ENCODE results near the gene NDE1.
A peak's percentile ranks its signal among the peaks of the same experiment; 100 is the strongest.

Gene NDE1

DNA sequence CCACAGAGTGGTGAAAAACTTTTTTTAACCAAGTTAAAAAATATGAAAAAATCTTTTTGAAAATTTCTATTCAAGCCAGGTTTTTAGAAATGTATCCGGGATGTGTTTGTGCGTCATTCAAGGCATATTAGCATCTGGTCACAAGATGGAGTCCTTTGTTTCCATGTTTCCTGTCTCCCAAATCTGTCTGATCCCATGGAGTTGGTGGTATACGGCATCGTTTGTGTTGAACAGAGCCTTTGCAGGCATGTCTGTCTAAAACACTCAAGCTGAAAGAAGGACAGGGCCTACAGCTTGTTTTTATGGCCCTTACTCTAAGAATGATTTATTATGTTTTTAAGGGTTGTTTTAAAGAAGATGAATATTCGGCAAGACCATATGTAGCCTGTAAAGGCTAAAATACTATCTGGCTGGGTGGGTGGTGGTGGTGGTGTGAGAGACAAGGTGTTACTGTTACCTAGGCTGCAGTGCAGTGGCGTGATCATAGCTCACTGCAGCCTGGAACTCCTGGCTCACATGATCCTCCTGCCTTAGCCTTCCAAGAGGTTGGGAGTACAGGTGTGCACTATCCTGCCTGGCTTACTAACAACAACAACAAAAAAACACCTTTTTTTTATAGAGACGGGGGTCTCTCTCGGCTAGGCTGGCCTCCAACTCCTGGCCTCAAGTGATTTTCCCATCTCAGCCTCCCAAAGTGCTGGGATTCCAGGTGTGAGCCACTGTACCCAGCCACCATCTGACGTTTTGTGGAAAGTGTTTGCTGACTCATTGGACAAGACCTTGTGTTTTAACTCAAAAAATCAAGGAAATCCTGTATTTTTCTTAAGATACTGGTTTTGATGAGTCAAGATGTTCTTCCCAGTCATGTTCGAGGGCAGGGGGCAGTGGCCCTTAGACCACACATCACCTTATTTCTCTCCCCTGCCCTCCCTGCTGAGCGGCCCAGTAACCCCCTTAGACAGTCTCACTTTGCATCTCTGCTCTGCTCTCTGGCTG lies 52.2 kb downstream of the NDE1 start:
- no peaks in the 10 kb centered on the region for H3K9me3 ChIP-seq (ENCODE audit: control extremely low read depth in 1 of 5, control insufficient read depth in 4 of 5, insufficient read depth in 2 of 5, low read depth in 1 of 5, low read length in 4 of 5)
- H3K4me1 ChIP-seq (ENCODE audit: control extremely low read depth in 1 of 4, control insufficient read depth in 4 of 4, insufficient read depth in 4 of 4, low read length in 3 of 4): peaks cover 0 to 31% (median 14%) of the 10 kb centered on the region in 4 experiments
- ChIA-PET CTCF (interaction anchor here (1.3 to 3.1 kb wide), 2 partner anchors 68 to 277 kb away, joined by 3 to 12 read pairs; no protein-coding TSS in a partner anchor), POLR2A (no interaction called here)
- peaks cover 10 to 58% (median 31%) of the 10 kb centered on the region in 4 experiments for H3K36me3 ChIP-seq (ENCODE audit: control insufficient read depth in 4 of 4, insufficient read depth in 4 of 4, low read length in 3 of 4)
- WGBS (ENCODE audit: insufficient coverage): 81% methylated on average over 9 of the region's 11 CpGs
- H3K27ac ChIP-seq (ENCODE audit: insufficient read depth in 1 of 2, low read depth in 1 of 2, low read length in 2 of 2, poor library complexity in 1 of 2, severe bottlenecking in 2 of 2): peak overlapping the region; percentile 47 to 76
- no peaks in the 10 kb centered on the region for H3K27me3 ChIP-seq (replicated peaks in 2 of 5; ENCODE audit: control insufficient read depth in 4 of 5, insufficient read depth in 5 of 5, low read length in 4 of 5)
- peak in 2 of 3 donors; percentile 43 to 50 for DNase-seq
- H3K4me3 ChIP-seq (ENCODE audit: control insufficient read depth in 1 of 7, extremely low read depth in 1 of 7, insufficient read depth in 4 of 7, low read depth in 2 of 7, low read length in 6 of 7): no peak overlapping the region

DNA sequence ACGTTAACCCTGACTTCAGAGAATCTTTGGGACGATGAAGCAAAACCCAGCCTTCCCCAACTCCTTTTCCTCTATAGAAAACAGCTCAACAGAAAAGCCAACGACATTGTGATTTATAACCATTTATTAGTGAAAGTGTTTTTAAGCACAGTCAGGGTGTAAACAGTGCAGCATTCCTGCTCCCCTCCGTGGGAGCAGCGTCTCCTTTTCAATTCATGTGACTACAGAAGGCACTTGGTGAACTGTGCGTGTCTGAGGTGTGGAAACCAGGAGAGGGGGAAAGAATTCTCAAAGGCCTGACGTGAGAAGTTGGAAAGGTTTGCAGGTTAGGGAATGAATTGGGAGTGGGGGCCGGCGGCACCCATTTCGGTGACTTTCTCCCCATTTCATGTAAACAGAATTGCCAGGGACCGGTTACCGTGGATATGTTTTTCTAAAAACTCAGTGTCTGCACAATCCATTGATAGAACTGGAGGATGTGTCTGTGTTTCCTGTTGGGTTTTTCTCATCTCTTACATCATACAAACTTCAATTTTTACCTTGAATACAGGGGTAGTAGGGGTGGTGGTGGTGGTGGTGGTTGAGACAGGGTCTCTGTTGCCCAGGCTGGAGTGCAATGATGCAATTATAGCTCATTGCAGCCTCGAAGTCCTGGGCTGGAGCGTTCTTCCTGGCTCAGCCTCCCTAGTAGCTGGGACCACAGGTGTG lies 53.1 kb downstream of the NDE1 start:
- H3K27ac ChIP-seq (ENCODE audit: insufficient read depth in 1 of 2, low read depth in 1 of 2, low read length in 2 of 2, poor library complexity in 1 of 2, severe bottlenecking in 2 of 2): peak overlapping the region; percentile 47 to 76
- no peaks in the 10 kb centered on the region for H3K27me3 ChIP-seq (replicated peaks in 2 of 5; ENCODE audit: control insufficient read depth in 4 of 5, insufficient read depth in 5 of 5, low read length in 4 of 5)
- POLR2A ChIA-PET: no interaction called here
- H3K9me3 ChIP-seq (ENCODE audit: control extremely low read depth in 1 of 5, control insufficient read depth in 4 of 5, insufficient read depth in 2 of 5, low read depth in 1 of 5, low read length in 4 of 5): no peaks in the 10 kb centered on the region
- 75% methylated on average over 9 of the region's 14 CpGs for WGBS (ENCODE audit: insufficient coverage)
- H3K4me3 ChIP-seq (ENCODE audit: control insufficient read depth in 1 of 7, extremely low read depth in 1 of 7, insufficient read depth in 4 of 7, low read depth in 2 of 7, low read length in 6 of 7): peak overlapping the region in 1 of 7 experiments; percentile 4
- peak in 2 of 3 donors; percentile 78 to 80 for DNase-seq
- H3K36me3 ChIP-seq (ENCODE audit: control insufficient read depth in 4 of 4, insufficient read depth in 4 of 4, low read length in 3 of 4): peaks cover 8 to 55% (median 33%) of the 10 kb centered on the region in 4 experiments
- CTCF ChIA-PET: interaction anchor here (0.5 to 3.1 kb wide), 12 partner anchors 9 to 446 kb away, joined by 3 to 18 read pairs (median 4); partner anchors contain the start of gene MARF1
- H3K4me1 ChIP-seq (ENCODE audit: control extremely low read depth in 1 of 4, control insufficient read depth in 4 of 4, insufficient read depth in 4 of 4, low read length in 3 of 4): peaks cover 0 to 31% (median 14%) of the 10 kb centered on the region in 4 experiments

DNA sequence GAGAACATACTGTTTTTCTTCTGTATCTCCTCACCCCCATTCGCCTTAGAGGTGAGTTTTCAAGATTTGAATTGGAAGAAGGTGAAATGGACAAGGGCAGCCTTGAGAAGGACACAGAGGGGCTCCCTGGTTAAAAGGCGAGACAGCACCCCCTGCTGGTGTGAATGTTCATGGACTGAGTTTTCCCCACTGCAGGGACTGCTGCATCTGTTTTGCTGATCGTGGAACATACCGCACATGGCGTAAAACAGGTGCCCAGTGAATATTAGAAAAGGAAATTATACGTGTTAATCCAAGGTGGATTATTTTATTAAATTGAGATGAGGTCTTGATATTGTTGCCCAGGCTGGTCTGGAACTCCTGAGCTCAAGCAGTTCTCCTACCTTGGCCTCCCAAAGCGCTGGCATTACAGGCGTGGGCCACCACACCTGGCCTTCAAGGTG lies 54.5 kb downstream of the NDE1 start:
- H3K27ac ChIP-seq (ENCODE audit: insufficient read depth in 1 of 2, low read depth in 1 of 2, low read length in 2 of 2, poor library complexity in 1 of 2, severe bottlenecking in 2 of 2): no peak overlapping the region

DNA sequence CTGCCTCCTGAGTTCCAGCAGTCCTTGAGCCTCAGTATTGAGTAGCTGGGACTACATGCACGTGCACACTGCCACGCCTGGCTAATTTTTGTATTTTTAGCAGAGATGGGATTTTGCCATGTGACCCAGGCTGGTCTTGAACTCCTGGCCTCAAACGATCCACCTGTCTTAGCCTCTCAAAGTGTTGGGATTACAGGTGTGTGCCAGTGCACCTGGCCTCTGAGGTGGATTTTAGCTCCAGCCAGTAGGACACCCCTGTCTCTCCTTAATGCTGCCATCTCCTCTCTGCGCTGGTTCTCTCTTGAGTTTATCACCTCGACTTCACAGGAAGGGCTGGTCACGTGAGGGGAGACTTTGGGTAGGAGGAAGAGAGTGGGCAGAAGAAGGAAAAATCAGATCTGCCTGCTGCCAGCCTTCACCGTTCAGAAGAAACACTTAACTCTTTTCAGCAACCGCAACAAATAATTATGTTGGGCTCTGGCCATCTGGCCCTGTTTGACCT lies 55.1 kb downstream of the NDE1 start:
- peak in 2 of 3 donors; percentile 14 to 22 for DNase-seq
- POLR2A ChIA-PET: no interaction called here
- H3K27me3 ChIP-seq (replicated peaks in 2 of 5; ENCODE audit: control insufficient read depth in 4 of 5, insufficient read depth in 5 of 5, low read length in 4 of 5): no peaks in the 10 kb centered on the region
- CTCF ChIA-PET: interaction anchor here (1.1 to 3.1 kb wide), 7 partner anchors 8 to 279 kb away, joined by 3 to 18 read pairs (median 8); partner anchors contain the start of gene MARF1
- H3K27ac ChIP-seq (ENCODE audit: insufficient read depth in 1 of 2, low read depth in 1 of 2, low read length in 2 of 2, poor library complexity in 1 of 2, severe bottlenecking in 2 of 2): no peak overlapping the region
- H3K36me3 ChIP-seq (ENCODE audit: control insufficient read depth in 4 of 4, insufficient read depth in 4 of 4, low read length in 3 of 4): peaks cover 17 to 49% (median 29%) of the 10 kb centered on the region in 4 experiments
- no peaks in the 10 kb centered on the region for H3K9me3 ChIP-seq (ENCODE audit: control extremely low read depth in 1 of 5, control insufficient read depth in 4 of 5, insufficient read depth in 2 of 5, low read depth in 1 of 5, low read length in 4 of 5)
- H3K4me3 ChIP-seq (ENCODE audit: control insufficient read depth in 1 of 7, extremely low read depth in 1 of 7, insufficient read depth in 4 of 7, low read depth in 2 of 7, low read length in 6 of 7): peak overlapping the region in 2 of 7 experiments; percentile 23 to 25
- H3K4me1 ChIP-seq (ENCODE audit: control extremely low read depth in 1 of 4, control insufficient read depth in 4 of 4, insufficient read depth in 4 of 4, low read length in 3 of 4): peaks cover 0 to 31% (median 14%) of the 10 kb centered on the region in 4 experiments
- 31% methylated on average over 8 of the region's 8 CpGs for WGBS (ENCODE audit: insufficient coverage)

More for the DNA sequence above, 54.5 kb downstream of the NDE1 start:
- Histone ChIP-seq H3K4me3 (ENCODE audit: control insufficient read depth in 1 of 7, extremely low read depth in 1 of 7, insufficient read depth in 4 of 7, low read depth in 2 of 7, low read length in 6 of 7) (no peak overlapping the region), H3K4me1 (ENCODE audit: control extremely low read depth in 1 of 4, control insufficient read depth in 4 of 4, insufficient read depth in 4 of 4, low read length in 3 of 4) (peaks cover 0 to 31% (median 14%) of the 10 kb centered on the region in 4 experiments), H3K9me3 (ENCODE audit: control extremely low read depth in 1 of 5, control insufficient read depth in 4 of 5, insufficient read depth in 2 of 5, low read depth in 1 of 5, low read length in 4 of 5) (no peaks in the 10 kb centered on the region), H3K27me3 (replicated peaks in 2 of 5; ENCODE audit: control insufficient read depth in 4 of 5, insufficient read depth in 5 of 5, low read length in 4 of 5) (no peaks in the 10 kb centered on the region), H3K36me3 (ENCODE audit: control insufficient read depth in 4 of 4, insufficient read depth in 4 of 4, low read length in 3 of 4) (peaks cover 14 to 50% (median 32%) of the 10 kb centered on the region in 4 experiments)
- POLR2A ChIA-PET: no interaction called here
- peak; percentile 76 to 83 (median 78) for DNase-seq
- CTCF ChIA-PET: interaction anchor here (1.1 to 3.1 kb wide), 8 partner anchors 9 to 279 kb away, joined by 3 to 18 read pairs (median 7); partner anchors contain the start of gene MARF1
- WGBS (ENCODE audit: insufficient coverage): 42% methylated on average over 6 of the region's 8 CpGs

GRCh38 chr16:15707332-15707731 lies 57.3 kb downstream of the NDE1 start:
- H3K4me1 ChIP-seq (ENCODE audit: control extremely low read depth in 1 of 4, control insufficient read depth in 4 of 4, insufficient read depth in 4 of 4, low read length in 3 of 4): peaks cover 0 to 30% (median 13%) of the 10 kb centered on the region in 4 experiments
- H3K36me3 ChIP-seq (ENCODE audit: control insufficient read depth in 4 of 4, insufficient read depth in 4 of 4, low read length in 3 of 4): peaks cover 11 to 33% (median 20%) of the 10 kb centered on the region in 4 experiments
- no peak for DNase-seq
- CTCF ChIA-PET: interaction anchor here (0.7 kb wide), 1 partner anchor 62 kb away, joined by 4 read pairs; no protein-coding TSS in a partner anchor
- H3K27me3 ChIP-seq (replicated peaks in 2 of 5; ENCODE audit: control insufficient read depth in 4 of 5, insufficient read depth in 5 of 5, low read length in 4 of 5): no peaks in the 10 kb centered on the region
- no peak overlapping the region for H3K27ac ChIP-seq (ENCODE audit: insufficient read depth in 1 of 2, low read depth in 1 of 2, low read length in 2 of 2, poor library complexity in 1 of 2, severe bottlenecking in 2 of 2)
- no peak overlapping the region for H3K4me3 ChIP-seq (ENCODE audit: control insufficient read depth in 1 of 7, extremely low read depth in 1 of 7, insufficient read depth in 4 of 7, low read depth in 2 of 7, low read length in 6 of 7)
- WGBS (ENCODE audit: insufficient coverage): 94% methylated on average over 2 of the region's 3 CpGs
- POLR2A ChIA-PET: no interaction called here
- H3K9me3 ChIP-seq (ENCODE audit: control extremely low read depth in 1 of 5, control insufficient read depth in 4 of 5, insufficient read depth in 2 of 5, low read depth in 1 of 5, low read length in 4 of 5): no peaks in the 10 kb centered on the region

DNA sequence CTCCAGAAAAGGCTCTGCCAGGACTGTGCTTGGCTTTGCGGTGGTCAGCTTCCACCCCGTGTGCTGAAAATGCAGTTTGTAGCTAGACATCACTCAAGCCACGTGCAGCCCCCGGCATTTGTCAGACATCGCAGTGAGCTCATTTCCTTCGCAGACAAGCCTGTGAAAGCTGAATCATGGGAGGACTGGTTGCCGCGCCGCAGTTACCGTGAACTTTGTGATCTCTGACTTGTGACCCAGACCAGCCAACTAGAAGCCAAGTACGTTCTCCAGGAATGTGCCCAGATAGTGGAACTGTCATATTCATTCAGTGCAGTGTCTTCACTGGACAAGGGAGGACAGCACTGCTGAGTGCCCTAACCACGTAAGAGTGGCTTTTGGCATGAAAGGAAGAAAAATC lies 58.1 kb downstream of the NDE1 start:
- H3K9me3 ChIP-seq (ENCODE audit: control extremely low read depth in 1 of 5, control insufficient read depth in 4 of 5, insufficient read depth in 2 of 5, low read depth in 1 of 5, low read length in 4 of 5): no peaks in the 10 kb centered on the region
- ChIA-PET CTCF (interaction anchor here (1.2 kb wide), 1 partner anchor 12 kb away, joined by 3 read pairs; no protein-coding TSS in a partner anchor), POLR2A (no interaction called here)
- WGBS (ENCODE audit: insufficient coverage): 97% methylated on average over 12 of the region's 12 CpGs
- H3K4me3 ChIP-seq (ENCODE audit: control insufficient read depth in 1 of 7, extremely low read depth in 1 of 7, insufficient read depth in 4 of 7, low read depth in 2 of 7, low read length in 6 of 7): no peak overlapping the region
- H3K27me3 ChIP-seq (replicated peaks in 2 of 5; ENCODE audit: control insufficient read depth in 4 of 5, insufficient read depth in 5 of 5, low read length in 4 of 5): no peaks in the 10 kb centered on the region
- peaks cover 11 to 31% (median 18%) of the 10 kb centered on the region in 4 experiments for H3K36me3 ChIP-seq (ENCODE audit: control insufficient read depth in 4 of 4, insufficient read depth in 4 of 4, low read length in 3 of 4)
- H3K4me1 ChIP-seq (ENCODE audit: control extremely low read depth in 1 of 4, control insufficient read depth in 4 of 4, insufficient read depth in 4 of 4, low read length in 3 of 4): peaks cover 0 to 22% (median 9%) of the 10 kb centered on the region in 4 experiments
- H3K27ac ChIP-seq (ENCODE audit: insufficient read depth in 1 of 2, low read depth in 1 of 2, low read length in 2 of 2, poor library complexity in 1 of 2, severe bottlenecking in 2 of 2): no peak overlapping the region
- DNase-seq: no peak

All from common myeloid progenitor, CD34-positive (primary cell).